GM12873 (cell line): ENCODE data around the gene HSDL1.

Experiments
- CTCF ChIP-seq: IDR thresholded peaks from 2 replicates; pipeline ENCODE4 v1.5.1; 2012; ENCODE audit warnings: low read depth, mild to moderate bottlenecking, moderate library complexity, low read length, control low read depth; ENCODE audit not compliant: insufficient read depth; ENCODE audit errors: missing control alignments

HSDL1 gene

GRCh38 chr16:84105948-84106740, 38.8 kb downstream of the HSDL1 start:
- TF ChIP-seq CTCF, result no peak

GRCh38 chr16:84105301-84105815, 39.6 kb downstream of the HSDL1 start:
- TF ChIP-seq CTCF, result no peak

- TF ChIP-seq CTCF, result no peak
These were observed 40.7 kb downstream of the HSDL1 start for GRCh38 chr16:84104231-84104630.

- TF ChIP-seq CTCF, result no peak
These were observed 41.3 kb downstream of the HSDL1 start for GRCh38 chr16:84103678-84104077.

- no peak for TF ChIP-seq CTCF
These were observed 46.0 kb downstream of the HSDL1 start for GRCh38 chr16:84098939-84099338.

GRCh38 chr16:84096447-84097005, 48.5 kb downstream of the HSDL1 start:
- TF ChIP-seq CTCF, result no peak

GRCh38 chr16:84095466-84095865, 49.5 kb downstream of the HSDL1 start:
- no peak for TF ChIP-seq CTCF
